Stimulated activated CD4-positive, alpha-beta T cell treated with anti-CD3 and anti-CD28 coated beads, Interleukin-12 subunit alpha, Interleukin-12 subunit beta, amount 100 ng/mL, for 48 hours (primary cell): ENCODE results near the gene CUL2.
"Not testable (repeated sequence)": the region's sequence is repeated elsewhere in the genome, so short reads cannot be mapped to it uniquely, and the experiment has no call there.

Experiments used
- DNase-seq, 3 donors: peaks; one replicate each; pipeline ENCODE4 v3.0.0-alpha.2; 2020; ENCODE audit warnings: low read depth in 2 of 3, low spot score in 1 of 3

Gene CUL2

GRCh38 chr10:34985146-34985545, 105.0 kb downstream of the CUL2 start:
- no peak for DNase-seq

- DNase-seq: no peak
These were observed 108.3 kb downstream of the CUL2 start for GRCh38 chr10:34981844-34982243.

DNA sequence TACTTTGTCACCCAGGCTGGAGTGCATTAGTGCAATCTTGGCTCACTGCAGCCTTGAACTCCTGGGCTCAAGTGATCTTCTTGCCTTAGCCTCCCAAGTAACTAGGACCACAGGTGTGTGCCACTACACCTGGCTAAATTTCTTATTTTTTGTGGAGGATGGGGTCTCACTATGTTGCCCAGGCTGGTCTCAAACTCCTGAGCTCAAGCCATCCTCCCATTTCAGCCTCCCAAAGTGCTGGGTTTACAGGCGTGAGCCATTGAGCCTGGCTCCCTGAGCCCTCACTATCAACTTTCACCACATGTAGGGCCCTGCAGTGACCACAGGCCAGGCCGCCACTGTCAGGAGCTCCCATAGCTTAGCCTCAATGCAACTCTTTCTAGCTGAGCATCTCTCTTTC, 110.2 kb downstream of the CUL2 start:
- no peak for DNase-seq

DNA sequence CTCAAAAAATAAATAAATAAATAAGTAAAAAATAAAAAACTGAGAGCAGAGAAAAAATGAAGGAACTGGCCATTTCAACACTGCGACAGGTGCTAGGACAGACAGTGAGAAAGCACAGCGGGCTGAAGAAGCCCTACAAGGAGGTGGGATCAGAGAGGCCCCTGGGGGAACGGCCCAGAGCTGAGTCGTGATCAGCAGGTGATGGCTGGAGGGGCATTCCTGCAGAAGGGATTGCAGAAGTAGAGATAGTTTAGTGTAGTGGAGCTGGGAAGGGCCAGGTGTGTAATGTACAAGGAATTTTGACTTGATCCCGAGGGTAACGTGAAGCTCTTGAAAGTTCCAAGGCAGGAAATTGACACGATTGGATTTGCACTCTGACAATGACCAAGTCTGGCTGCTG, 112.1 kb downstream of the CUL2 start:
- no peak for DNase-seq

DNA sequence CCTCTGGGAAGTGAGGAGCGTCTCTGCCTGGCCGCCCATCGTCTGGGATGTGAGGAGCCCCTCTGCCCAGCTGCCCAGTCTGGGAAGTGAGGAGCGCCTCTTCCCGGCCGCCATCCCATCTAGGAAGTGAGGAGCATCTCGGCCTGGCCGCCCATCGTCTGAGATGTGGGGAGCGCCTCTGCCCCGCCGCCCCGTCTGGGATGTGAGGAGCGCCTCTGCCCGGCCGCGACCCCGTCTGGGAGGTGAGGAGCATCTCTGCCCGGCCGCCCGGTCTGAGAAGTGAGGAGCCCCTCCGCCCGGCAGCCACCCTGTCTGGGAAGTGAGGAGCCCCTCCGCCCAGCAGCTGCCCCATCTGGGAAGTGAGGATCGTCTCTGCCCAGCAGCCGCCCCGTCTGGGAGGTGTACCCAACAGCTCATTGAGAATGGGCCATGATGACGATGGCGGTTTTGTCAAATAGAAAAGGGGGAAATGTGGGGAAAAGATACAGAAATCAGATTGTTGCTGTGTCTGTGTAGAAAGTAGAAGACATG, 113.7 kb downstream of the CUL2 start:
- DNase-seq: not testable (repeated sequence)

- not testable (repeated sequence) for DNase-seq
These were observed 115.6 kb downstream of the CUL2 start for GRCh38 chr10:34974364-34975065.

- DNase-seq: not testable (repeated sequence)
These were observed 116.4 kb downstream of the CUL2 start for GRCh38 chr10:34973757-34974156.

DNA sequence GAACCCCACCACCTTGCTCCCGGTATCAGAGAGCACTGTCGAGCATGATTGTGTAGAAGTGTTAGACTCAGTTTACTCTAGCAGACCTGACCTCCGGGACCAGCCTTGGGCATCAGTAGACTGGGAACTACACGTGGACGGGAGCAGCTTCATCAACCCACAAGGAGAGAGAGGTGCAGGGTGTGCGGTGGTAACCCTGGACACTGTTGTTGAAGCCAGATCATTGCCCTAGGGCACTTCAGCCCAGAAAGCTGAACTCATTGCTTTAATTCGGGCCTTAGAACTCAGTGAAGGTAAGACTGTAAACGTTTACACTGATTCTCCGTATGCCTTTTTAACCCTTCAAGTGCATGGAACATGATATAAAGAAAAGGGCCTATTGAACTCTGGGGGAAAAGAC, 117.0 kb downstream of the CUL2 start:
- not testable (repeated sequence) for DNase-seq

- not testable (repeated sequence) for DNase-seq
These were observed 117.5 kb downstream of the CUL2 start for GRCh38 chr10:34972591-34972990.

DNA sequence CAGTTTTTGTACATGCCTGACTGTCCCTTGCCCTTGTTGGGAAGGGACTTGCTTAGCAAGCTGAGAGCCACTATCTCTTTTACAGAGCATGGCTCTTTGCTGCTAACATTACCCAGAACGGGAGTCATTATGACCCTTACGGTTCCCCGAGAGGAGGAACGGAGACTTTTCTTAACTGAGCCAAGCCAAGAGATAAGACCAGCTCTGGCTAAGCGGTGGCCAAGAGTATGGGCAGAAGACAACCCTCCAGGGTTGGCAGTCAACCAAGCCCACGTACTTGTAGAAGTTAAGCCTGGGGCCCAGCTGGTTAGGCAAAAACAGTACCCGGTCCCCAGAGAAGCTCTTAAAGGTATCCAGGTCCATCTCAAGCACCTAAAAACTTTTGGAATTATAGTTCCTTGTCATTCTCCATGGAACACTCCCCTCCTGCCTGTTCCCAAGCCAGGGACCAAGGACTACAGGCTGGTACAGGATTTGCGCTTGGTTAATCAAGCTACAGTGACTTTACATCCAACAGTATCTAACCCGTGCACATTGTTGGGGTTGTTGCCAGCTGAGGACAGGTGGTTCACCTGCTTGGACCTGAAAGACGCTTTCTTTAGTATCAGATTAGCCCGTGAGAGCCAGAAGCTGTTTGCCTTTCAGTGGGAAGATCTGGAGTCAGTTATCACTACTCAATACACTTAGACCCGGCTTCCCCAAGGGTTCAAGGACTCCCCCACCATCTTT, 118.4 kb downstream of the CUL2 start:
- DNase-seq: not testable (repeated sequence)

DNA sequence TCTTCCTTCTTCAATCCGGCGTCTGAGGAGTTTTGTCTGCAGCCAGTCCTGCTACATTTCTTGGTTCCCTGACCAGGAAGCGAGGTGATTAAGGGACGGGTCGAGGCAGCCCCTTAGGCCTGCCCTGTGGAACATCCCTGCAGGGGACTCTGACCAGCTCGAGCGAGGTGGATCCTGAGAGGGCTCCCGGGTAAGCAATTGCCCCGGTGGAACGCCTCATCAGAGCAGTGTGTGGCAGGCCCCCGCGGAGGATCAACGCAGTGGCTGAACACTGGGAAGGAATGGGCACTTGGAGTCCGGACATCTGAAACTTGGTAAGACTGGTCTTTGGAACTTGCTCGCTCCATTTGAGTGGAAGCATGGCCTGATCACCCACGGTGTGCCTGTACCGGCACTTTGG, 121.0 kb downstream of the CUL2 start:
- DNase-seq: no peak

DNA sequence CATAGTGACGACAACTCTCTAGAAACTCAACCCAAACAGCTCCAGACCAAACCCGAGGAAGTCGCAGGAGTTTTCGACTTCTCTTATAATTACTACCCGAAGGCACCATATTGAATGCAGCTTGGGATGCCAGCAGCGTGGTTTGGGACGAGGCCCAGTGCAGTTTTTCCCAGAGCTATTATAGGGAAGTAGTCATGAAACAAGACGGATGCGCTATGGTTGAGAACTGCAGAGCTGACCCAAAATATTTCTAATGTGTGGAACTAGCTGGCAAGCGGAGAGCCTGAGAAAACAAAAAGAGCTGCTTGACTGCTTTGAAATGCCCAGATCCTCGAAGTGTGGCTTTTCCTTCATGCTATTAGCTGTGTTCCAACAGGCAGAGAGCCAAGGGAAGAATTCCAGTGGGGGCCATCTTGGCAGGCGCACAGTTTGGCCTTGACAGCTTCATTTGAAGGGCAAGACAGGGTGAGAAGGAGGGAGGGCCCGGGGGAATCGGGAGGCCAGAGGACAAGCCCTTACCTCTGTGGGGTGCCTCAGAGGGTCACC, 122.7 kb downstream of the CUL2 start:
- no peak for DNase-seq

GRCh38 chr10:34966451-34966850, 123.7 kb downstream of the CUL2 start:
- DNase-seq: no peak

DNA sequence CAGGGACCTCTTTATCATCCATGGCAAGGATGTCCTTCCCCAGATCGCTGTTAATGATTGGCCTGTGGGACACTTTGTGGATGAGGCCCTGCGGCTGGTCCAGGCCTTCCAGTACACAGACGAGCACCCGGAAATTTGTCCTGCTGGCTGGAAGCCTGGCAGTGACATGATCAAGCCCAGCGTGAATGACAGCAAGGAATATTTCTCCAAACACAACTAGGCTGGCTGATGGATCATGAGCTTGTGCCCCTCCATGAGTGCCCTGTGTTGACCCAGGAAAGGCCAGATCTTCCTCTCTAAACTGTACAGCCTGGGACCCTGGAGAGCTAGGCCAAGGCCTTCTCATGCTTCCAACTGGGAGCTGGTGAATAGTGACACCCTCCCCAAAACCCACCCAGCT, 124.1 kb downstream of the CUL2 start:
- no peak for DNase-seq

- no peak for DNase-seq
These were observed 125.9 kb downstream of the CUL2 start for GRCh38 chr10:34964166-34964800.

- no peak for DNase-seq
These were observed 127.3 kb downstream of the CUL2 start for GRCh38 chr10:34962866-34963265.

GRCh38 chr10:34960983-34961382, 129.2 kb downstream of the CUL2 start:
- DNase-seq: no peak

DNA sequence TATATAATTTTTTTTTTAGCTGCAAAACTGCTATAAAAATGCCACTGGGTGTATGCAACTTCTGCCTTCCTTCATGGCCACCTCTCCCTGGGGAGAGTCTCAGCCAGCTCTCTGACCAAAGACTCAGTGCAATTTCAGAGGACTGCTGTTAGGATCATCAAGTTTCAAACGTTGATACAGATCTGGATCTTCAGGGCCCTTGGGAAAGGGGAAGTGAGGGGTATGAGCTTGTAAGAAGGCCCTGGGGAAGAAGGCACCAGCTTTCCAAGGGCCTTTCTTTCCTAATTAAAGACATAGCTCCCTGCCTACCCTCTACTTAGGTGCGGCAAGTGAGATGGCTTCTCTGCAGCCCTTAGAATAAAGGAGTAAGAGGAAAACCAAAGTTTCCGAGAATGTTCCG, 130.4 kb downstream of the CUL2 start:
- no peak for DNase-seq

DNA sequence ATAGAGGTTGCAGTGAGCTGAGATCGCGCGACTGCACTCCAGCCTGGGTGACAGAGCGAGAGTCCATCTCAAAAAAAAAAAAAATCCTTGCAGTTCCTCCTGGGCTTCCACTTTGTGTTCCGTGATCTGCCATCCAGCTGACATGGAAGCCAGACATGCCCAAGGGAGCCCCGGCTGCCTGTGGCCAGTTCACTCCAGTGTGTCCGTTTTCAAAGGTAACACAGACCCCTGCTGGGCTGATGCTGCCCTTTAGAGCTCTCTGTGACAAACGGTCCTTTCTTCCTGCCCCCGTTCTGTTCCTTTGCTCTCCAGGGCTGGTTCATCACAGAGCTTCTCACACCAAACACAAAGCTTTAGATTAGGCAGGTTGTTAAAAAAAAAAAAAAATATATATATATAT, 130.8 kb downstream of the CUL2 start:
- no peak for DNase-seq
